NCI-H748 treated with DMSO at 0.1 percent for 48 hours (cell line): ENCODE results near the gene REC8.

ENCODE experiments used
- DNase-seq: peaks from one replicate; lab custom pipeline; 2025; lab: John Stamatoyannopoulos, UW

REC8 gene

GRCh38 chr14:24159777-24160498 is 11.9 kb upstream of the REC8 start:
- DNase-seq = no peak

- DNase-seq = no peak
Measured at GRCh38 chr14:24160499-24160849, 11.4 kb upstream of the REC8 start.

- peak; percentile 94 for DNase-seq
Measured at GRCh38 chr14:24160850-24161804, 10.8 kb upstream of the REC8 start, which contains the start of gene IRF9. TSS of gene IRF9 (plus strand) at chr14:24161265. CDS start at chr14:24162145, 880 bp downstream.

DNA sequence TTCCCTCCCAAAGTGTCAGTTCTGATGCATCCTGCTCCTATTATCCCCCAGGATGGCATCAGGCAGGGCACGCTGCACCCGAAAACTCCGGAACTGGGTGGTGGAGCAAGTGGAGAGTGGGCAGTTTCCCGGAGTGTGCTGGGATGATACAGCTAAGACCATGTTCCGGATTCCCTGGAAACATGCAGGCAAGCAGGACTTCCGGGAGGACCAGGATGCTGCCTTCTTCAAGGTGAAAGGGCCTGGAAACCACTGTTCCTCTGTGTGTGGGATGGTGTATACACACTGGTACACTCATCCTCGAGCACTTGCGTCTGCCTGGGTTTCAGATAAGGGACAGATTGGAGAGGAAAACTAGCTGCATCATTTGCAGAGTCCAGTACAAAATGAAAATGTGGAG is 9.8 kb upstream of the REC8 start:
- no peak for DNase-seq

GRCh38 chr14:24164518-24164991 is 7.3 kb upstream of the REC8 start:
- DNase-seq = no peak

DNA sequence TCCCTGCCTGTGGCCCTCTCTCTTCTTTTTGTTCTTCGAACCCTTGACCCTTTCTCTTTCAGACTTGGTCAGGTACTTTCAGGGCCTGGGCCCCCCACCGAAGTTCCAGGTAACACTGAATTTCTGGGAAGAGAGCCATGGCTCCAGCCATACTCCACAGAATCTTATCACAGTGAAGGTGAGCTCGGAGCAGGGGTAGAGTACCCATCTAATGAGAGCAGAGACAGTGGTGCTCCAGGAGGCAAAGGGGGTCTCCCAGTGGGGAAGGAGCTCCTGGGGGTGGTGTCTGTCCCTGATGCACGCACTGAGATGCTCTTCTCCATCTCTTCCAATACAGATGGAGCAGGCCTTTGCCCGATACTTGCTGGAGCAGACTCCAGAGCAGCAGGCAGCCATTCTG is 6.1 kb upstream of the REC8 start:
- DNase-seq = no peak

DNA sequence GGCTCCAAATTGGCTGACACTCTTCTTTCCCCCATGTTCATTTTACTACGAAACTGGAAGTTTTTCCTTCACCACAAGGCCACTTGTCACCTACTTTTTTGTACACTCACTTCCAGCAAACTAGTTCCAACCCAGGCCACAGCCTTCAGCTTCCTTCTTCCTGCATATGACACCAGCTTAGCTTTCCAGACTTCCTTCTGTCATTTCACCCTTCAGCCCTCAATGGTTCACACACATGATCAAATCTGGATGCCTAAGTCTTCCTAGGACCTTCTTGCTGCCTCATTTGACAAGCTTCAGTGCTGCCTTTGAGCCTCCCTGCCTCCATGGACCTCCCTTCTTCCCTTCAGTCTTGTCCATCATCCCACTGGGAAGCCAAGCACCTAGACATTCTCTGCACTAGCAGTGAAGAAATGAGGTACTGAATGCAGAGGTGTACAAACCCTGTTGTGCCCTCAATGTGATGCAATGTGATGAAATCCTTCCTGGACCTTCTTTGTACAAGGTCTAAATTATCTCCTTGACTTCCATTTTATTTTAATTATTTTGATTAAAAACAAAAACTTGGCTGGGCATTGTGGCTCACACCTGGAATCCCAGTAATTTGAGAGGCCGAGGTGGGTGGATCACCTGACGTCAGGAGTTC is 4.3 kb upstream of the REC8 start:
- no peak for DNase-seq

DNA sequence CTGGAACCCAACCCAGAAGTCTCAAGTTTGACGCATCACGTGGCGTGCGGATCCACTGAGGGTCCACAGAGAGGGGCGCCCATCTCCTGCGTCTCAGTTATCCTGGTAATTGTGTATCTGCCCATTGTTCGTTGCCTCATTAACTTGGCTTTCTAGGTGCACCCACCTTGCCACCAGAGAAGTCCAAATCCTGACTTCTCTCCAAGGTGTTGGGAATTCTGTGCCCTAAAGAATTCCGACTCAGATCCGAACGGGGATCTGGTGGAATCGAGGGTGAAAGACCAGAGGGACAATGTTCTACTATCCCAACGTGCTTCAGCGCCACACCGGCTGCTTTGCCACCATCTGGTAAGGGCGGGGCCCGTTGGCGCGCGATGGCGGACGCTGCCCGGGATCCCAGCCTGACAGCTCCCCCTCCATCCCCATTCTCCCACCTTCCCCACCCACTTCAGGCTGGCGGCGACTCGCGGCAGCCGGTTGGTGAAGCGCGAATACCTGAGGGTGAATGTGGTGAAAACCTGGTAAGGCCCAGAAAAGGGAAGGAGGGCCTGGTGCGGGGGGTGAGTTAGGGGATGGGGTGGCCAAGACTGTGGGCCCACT is 481 bp downstream of the REC8 start:
- DNase-seq = no peak

- no peak for DNase-seq
Measured at GRCh38 chr14:24172871-24173281, 996 bp downstream of the REC8 start.

GRCh38 chr14:24176599-24176998 is 4.7 kb downstream of the REC8 start:
- DNase-seq = no peak

DNA sequence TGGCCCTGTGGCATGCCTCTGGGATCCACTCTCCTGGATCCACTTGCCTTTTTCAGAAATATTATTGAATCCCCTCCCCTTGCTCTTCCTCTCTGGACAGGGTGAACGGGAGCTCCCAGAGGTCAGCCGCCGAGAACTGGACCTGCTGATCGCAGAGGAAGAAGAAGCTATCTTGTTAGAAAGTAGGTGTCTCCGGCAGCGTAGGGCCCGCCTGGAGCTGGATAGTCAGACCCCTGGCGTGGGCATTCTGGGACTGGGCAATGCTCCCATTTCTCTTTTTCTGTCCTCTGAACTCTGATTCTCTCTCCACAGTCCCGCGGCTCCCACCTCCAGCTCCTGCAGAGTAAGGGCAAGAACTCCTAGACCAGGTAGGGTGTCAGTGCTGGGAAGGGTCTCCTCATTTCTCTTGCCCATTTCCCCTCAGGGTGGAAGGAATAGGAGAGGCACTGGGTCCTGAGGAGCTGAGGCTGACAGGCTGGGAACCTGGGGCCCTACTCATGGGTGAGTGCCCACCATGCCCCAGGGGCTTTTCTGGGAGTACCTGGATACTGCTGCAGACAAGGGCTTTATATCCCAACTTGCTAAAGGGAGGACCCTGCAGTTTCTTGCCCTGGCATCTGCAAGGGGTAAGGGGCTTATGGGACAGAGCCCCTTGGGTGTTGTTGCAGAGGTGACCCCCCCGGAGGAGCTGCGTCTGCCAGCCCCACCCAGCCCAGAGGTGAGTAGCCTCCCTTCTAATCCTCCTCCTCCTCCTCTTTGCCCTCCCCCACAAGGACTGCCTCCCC is 5.4 kb downstream of the REC8 start:
- DNase-seq = no peak

GRCh38 chr14:24177891-24178290 is 6.0 kb downstream of the REC8 start:
- DNase-seq = no peak

GRCh38 chr14:24178399-24179178 is 6.7 kb downstream of the REC8 start:
- no peak for DNase-seq

DNA sequence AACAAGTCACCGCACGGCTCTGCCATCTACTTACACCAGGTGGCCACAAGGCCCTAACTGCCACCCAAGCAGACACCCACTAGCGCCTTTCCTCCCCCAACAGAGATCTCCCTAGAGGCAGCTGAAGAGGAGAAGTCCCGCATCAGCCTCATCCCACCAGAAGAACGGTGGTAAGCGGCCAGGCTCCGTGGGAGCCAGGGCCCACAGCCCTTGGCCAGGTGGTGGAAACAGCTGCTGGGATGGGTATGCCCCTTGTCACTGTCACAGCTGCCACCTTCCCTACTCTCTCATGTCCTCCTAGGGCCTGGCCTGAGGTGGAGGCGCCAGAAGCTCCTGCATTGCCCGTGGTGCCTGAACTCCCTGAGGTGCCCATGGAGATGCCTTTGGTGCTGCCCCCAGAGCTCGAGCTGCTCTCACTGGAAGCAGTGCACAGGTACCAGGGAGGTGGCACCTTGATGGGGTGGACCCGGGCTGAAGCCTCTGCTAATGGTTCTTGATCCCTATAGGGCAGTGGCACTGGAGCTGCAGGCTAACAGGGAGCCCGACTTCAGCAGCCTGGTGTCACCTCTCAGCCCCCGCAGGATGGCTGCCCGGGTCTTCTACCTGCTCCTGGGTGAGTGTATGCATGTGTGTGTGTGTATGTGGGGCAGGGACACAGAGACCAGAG is 7.5 kb downstream of the REC8 start:
- no peak for DNase-seq

GRCh38 chr14:24179961-24180796 is 8.3 kb downstream of the REC8 start:
- no peak for DNase-seq

GRCh38 chr14:24181371-24182077 is 9.6 kb downstream of the REC8 start:
- no peak for DNase-seq

DNA sequence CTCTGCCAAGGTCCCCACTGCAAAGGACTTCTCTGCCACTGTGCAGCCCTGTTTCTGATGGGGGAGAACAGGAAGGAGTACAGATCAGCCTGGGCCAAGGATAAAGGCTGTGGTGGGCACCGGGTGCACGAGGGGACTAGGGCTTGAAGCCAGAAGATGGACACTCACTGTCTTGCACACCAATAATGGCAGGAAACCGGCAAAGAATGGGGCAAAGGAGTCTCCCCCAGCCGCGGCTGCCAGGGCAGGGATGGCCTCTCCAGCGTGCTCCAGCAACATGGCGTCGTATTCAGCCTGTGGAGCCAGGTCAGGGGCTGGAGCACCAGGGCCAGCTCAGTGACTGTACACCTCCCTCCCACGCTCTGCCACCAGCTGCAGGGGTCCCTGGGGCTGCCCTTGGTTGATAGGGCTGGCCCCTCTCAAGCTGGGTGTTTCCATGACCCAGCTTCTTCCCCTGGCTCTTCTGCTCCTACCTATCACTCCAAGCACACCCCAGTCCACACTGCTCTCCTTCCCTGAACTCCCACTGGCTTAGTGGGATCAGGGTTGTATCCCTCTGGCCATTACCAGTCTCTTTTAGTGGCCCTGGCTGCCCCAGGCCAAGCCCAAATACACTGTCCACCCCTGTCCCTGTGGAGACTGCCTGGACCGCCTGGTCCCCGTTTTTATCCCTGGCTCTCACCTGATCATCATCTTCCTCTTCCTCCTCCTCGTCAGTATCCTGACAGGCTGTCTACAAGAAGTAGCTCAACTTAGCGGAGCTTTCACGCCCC is 10.4 kb downstream of the REC8 start:
- DNase-seq = no peak
